ENCODE measurements around the gene C11orf97.

- no peak for TF ChIP-seq CTCF (IDR thresholded peaks at IDR 0.05)
- TF ChIP-seq POLR2A (IDR thresholded peaks at IDR 0.05), result no peak
Measured at GRCh38 chr11:94574193-94574961, 62.1 kb downstream of the C11orf97 start.
